OCI-LY7 (cell line): ENCODE measurements around the gene LRRC7. TPM values are rescaled to one million over a fixed set of nuclear protein-coding genes. Genes with fewer than 3 reads are reported as not detected.

Experiments used
- BruUV-seq: library from RNA; stranded (reverse); fragments of 400-500 nt; replicated peaks from 2 replicates; lab custom pipeline; 2021; lab: Mats Ljungman, UMichigan
- CTCF ChIA-PET: fragments of 300-600 bp; sonication (Branson Sonifier 250); formaldehyde crosslinking; loops from one replicate; lab custom pipeline; 2022; ENCODE audit warnings: antibody characterized with exemption; ENCODE audit not compliant: unreplicated experiment; lab: Charles Lee
- POLR2A ChIA-PET: fragments of 300-600 bp; sonication (Branson Sonifier 250); formaldehyde crosslinking; loops from one replicate; lab custom pipeline; 2022; ENCODE audit warnings: antibody characterized with exemption; lab: Charles Lee
- DNase-seq: peaks from one replicate; pipeline ENCODE4 v3.0.0-alpha.2; 2015; ENCODE audit warnings: low spot score
- H2AFZ ChIP-seq: fragments of 200-600 bp; sonication (generic), shearing (Covaris generic); 2 replicates; pipeline ENCODE4 v1.6.1; 2014; ENCODE audit warnings: mild to moderate bottlenecking, antibody characterized with exemption, low read length, moderate library complexity
- H3K27ac ChIP-seq: fragments of 200-600 bp; sonication (generic); 2 replicates; pipeline ENCODE4 v1.5.1; 2014; ENCODE audit warnings: mixed run types, low read depth, mild to moderate bottlenecking, moderate library complexity, low read length, inconsistent platforms; ENCODE audit not compliant: poor library complexity, severe bottlenecking
- H3K36me3 ChIP-seq: fragments of 200-600 bp; sonication (generic); 2 replicates; pipeline ENCODE4 v1.6.1; 2014; ENCODE audit warnings: mild to moderate bottlenecking, antibody characterized with exemption, low read length, moderate library complexity, mixed read lengths; ENCODE audit not compliant: insufficient read depth
- H3K4me1 ChIP-seq: fragments of 200-600 bp; sonication (generic); 2 replicates; pipeline ENCODE4 v1.5.1; 2014; ENCODE audit warnings: mild to moderate bottlenecking, low read length; ENCODE audit not compliant: insufficient read depth, poor library complexity, severe bottlenecking
- H3K4me2 ChIP-seq: fragments of 200-600 bp; sonication (generic); 2 replicates; pipeline ENCODE4 v1.6.1; 2014; ENCODE audit warnings: mild to moderate bottlenecking, low read length
- H3K4me3 ChIP-seq: fragments of 200-600 bp; sonication (generic); 2 replicates; pipeline ENCODE4 v1.5.1; 2014; ENCODE audit warnings: mild to moderate bottlenecking, low read depth, low read length; ENCODE audit not compliant: poor library complexity, severe bottlenecking
- H3K79me2 ChIP-seq: fragments of 200-600 bp; sonication (generic); 2 replicates; pipeline ENCODE4 v1.6.1; 2016; ENCODE audit warnings: low read depth, mild to moderate bottlenecking, low read length, moderate library complexity, mixed read lengths; ENCODE audit not compliant: insufficient read depth
- H3K9me2 ChIP-seq: fragments of 200-600 bp; sonication (generic); 2 replicates; pipeline ENCODE4 v1.6.1; 2016; ENCODE audit warnings: mild to moderate bottlenecking, low read length, mixed read lengths; ENCODE audit not compliant: insufficient read depth
- H3K9me3 ChIP-seq: fragments of 200-600 bp; sonication (generic); 2 replicates; pipeline ENCODE4 v1.6.1; 2014; ENCODE audit warnings: mild to moderate bottlenecking, mixed run types, low read length, mixed read lengths
- H4K20me1 ChIP-seq: fragments of 200-600 bp; sonication (generic); 2 replicates; pipeline ENCODE4 v1.6.1; 2014; ENCODE audit warnings: mild to moderate bottlenecking, antibody characterized with exemption, low read length, moderate library complexity, mixed read lengths; ENCODE audit not compliant: insufficient read depth
- EZH2phosphoT487 ChIP-seq: fragments of 200-600 bp; sonication (generic); IDR thresholded peaks from 2 replicates; pipeline ENCODE4 v1.6.1; 2018; ENCODE audit warnings: low read depth, borderline replicate concordance, mild to moderate bottlenecking, mixed run types, antibody characterized with exemption, low read length, moderate library complexity, mixed read lengths
- intact Hi-C: fragments of 100-400 bp; cut with micrococcal nuclease; formaldehyde crosslinking; loops from one replicate; pipeline ENCODE4 v1.10.0; 2022; ENCODE audit not compliant: unreplicated experiment
- total RNA-seq, 2 experiments: library from RNA; depleted of rRNA in 1 of 2; stranded (reverse); fragments of >200 nt in 1 of 2; shearing (Covaris generic) in 1 of 2; gene quantifications; 2 replicates each; pipeline ENCODE4 v1.2.3, GENCODE V29; 2014 to 2022
- TF ChIP-seq, protein P1 (sequence below): fragments of 200-600 bp; sonication (generic); conservative IDR thresholded peaks from 2 replicates; pipeline ENCODE4 v1.5.1; 2014; ENCODE audit warnings: mild to moderate bottlenecking, antibody characterized with exemption, low read length, moderate library complexity, mixed read lengths

Gene LRRC7
- total RNA-seq, 2 experiments from 2014 or later = not detected

DNA sequence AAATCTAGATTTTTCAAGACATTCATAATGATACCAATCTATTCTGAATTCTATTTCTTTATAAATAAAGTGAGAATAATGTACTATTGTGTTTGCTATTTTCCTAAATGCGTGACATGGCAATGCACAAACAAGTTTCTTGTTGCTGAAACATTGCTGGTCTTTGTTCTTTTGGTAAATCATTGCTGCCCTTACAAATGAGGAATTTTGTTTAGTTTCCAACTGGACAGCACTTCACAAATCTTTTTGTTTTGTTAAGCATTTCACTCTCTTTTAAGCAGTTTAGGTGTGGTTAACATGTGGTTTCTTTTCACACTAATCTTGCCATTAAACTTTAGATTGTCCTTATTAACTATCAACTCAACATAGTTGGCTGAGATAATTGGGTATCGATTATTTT lies 94.6 kb downstream of the LRRC7 start:
- DNase-seq = no peak
- no TSS peak for BruUV-seq

DNA sequence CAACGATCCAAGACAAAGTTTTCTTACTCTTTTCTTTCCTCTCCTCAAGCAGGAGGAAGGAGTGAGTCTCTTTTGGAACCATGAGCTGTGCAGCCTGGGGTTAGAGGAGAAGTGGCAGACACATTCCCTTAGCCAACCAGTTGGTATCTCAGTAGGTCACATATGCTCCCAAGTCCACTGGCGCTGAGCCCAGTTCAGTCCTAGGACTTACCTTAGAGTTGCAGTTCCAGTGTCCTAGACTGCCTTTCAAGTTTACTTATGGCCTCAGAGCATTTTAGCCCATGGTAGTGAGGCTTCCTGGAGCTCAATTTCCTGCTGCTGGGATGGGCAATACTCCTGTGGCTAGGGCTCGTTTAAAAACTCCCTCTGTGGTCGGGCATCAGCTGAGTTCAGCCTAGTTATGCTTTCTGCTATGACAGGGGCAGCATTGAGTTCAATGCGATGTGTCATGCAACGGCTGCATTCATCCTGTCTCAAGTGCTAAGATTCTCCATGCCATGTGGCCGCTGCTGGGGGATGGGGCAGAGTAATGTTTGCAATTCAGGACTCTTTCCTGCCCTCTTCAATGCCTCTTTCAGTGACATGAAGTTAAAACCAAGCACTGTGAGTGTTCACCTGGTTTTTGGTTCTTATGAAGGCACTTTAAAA lies 103.8 kb downstream of the LRRC7 start:
- ChIA-PET POLR2A (no interaction called here), CTCF (no interaction called here)
- Histone ChIP-seq H3K9me3 (no peaks in the 10 kb centered on the region), H3K79me2 (no peaks in the 10 kb centered on the region), H3K9me2 (no peaks in the 10 kb centered on the region), H4K20me1 (no peaks in the 10 kb centered on the region), H2AFZ (no peak overlapping the region), H3K4me1 (no peaks in the 10 kb centered on the region), H3K36me3 (no peaks in the 10 kb centered on the region), H3K4me2 (no peak overlapping the region), H3K4me3 (no peak overlapping the region), H3K27ac (no peak overlapping the region)
- BruUV-seq = no TSS peak
- intact Hi-C loops = no loop called here
- TF ChIP-seq, protein P1, sequence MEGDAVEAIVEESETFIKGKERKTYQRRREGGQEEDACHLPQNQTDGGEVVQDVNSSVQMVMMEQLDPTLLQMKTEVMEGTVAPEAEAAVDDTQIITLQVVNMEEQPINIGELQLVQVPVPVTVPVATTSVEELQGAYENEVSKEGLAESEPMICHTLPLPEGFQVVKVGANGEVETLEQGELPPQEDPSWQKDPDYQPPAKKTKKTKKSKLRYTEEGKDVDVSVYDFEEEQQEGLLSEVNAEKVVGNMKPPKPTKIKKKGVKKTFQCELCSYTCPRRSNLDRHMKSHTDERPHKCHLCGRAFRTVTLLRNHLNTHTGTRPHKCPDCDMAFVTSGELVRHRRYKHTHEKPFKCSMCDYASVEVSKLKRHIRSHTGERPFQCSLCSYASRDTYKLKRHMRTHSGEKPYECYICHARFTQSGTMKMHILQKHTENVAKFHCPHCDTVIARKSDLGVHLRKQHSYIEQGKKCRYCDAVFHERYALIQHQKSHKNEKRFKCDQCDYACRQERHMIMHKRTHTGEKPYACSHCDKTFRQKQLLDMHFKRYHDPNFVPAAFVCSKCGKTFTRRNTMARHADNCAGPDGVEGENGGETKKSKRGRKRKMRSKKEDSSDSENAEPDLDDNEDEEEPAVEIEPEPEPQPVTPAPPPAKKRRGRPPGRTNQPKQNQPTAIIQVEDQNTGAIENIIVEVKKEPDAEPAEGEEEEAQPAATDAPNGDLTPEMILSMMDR = no peak
- TF ChIP-seq EZH2phosphoT487 = no peak
- DNase-seq = no peak

More for the DNA sequence above, 94.6 kb downstream of the LRRC7 start:
- CTCF ChIA-PET = no interaction called here
- Histone ChIP-seq H3K4me3 (no peak overlapping the region), H3K79me2 (no peaks in the 10 kb centered on the region), H3K4me1 (no peaks in the 10 kb centered on the region), H3K4me2 (no peak overlapping the region), H4K20me1 (no peaks in the 10 kb centered on the region), H3K9me3 (no peaks in the 10 kb centered on the region), H3K9me2 (no peaks in the 10 kb centered on the region), H2AFZ (no peak overlapping the region), H3K36me3 (no peaks in the 10 kb centered on the region), H3K27ac (no peak overlapping the region)
- intact Hi-C loops = no loop called here
- POLR2A ChIA-PET = no interaction called here
- no peak for TF ChIP-seq EZH2phosphoT487
- TF ChIP-seq, protein P1 = no peak

DNA sequence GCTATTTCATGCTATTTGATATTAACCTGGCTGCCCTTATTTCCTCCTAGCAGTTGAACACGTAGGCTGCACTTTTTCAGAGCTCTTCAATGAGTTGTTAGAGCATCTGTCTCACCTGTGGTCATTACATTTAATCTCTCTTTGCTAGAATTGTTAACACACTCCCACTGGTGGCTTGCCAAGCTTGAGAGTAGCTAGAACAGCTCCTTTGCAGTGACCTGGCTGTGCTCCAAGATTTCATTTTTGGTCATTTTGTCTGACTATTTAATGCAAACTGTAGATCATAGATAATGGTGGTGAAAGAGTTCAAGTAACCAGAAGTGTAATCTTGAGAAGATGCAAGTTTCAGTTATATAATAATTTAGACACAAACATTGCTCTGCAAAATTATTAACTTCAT lies 105.6 kb downstream of the LRRC7 start:
- no TSS peak for BruUV-seq
- Histone ChIP-seq H3K79me2 (no peaks in the 10 kb centered on the region), H3K27ac (no peak overlapping the region), H3K36me3 (no peaks in the 10 kb centered on the region), H3K4me2 (no peak overlapping the region), H4K20me1 (no peaks in the 10 kb centered on the region), H3K9me3 (no peaks in the 10 kb centered on the region), H3K4me1 (no peaks in the 10 kb centered on the region), H2AFZ (no peak overlapping the region), H3K4me3 (no peak overlapping the region), H3K9me2 (no peaks in the 10 kb centered on the region)
- POLR2A ChIA-PET = interaction anchor here (0.7 kb wide), 1 partner anchor 951 kb away, joined by 3 read pairs; no protein-coding TSS in a partner anchor
- TF ChIP-seq EZH2phosphoT487 = no peak
- TF ChIP-seq, protein P1 = no peak
- intact Hi-C loops = no loop called here
- DNase-seq = no peak
- CTCF ChIA-PET = no interaction called here
